ENCODE data around the gene CHIC2. TPM values are rescaled to one million over a fixed set of nuclear protein-coding genes. Genes with fewer than 3 reads are reported as not detected.

CHIC2 gene
- total and polyA plus RNA-seq, 7 donors, result 17.6 to 34.6 (median 22.8) TPM

GRCh38 chr4:54001668-54002365, 62.6 kb downstream of the CHIC2 start:
- no peak overlapping the region for H3K4me3 ChIP-seq
- no peaks in the 10 kb centered on the region for H3K9me3 ChIP-seq
- peaks cover 0 to 12% (median 1%) of the 10 kb centered on the region in 4 donors for H3K4me1 ChIP-seq
- 94 to 96% methylated on average over 10 of the region's 10 CpGs for WGBS, 2 donors
- DNase-seq, result no peak
- H3K27me3 ChIP-seq, result no peaks in the 10 kb centered on the region
- peaks cover 0 to 8% (median 0%) of the 10 kb centered on the region in 4 donors for H3K36me3 ChIP-seq
- TF ChIP-seq EP300 (IDR thresholded peaks at IDR 0.05) (no peak), POLR2A (IDR thresholded peaks at IDR 0.05) (no peak), POLR2AphosphoS5 (IDR thresholded peaks at IDR 0.05) (no peak), CTCF (IDR thresholded peaks at IDR 0.05) (no peak)
- intact Hi-C loops (cut with DNase I), result no loop called here
- no peak overlapping the region for H3K27ac ChIP-seq

- intact Hi-C loops (cut with DNase I), result no loop called here
- Histone ChIP-seq H3K36me3 (peaks cover 0 to 5% (median 0%) of the 10 kb centered on the region in 4 donors), H3K4me1 (peaks cover 0 to 24% (median 6%) of the 10 kb centered on the region in 4 donors), H3K9me3 (no peaks in the 10 kb centered on the region), H3K27ac (no peak overlapping the region), H3K4me3 (no peak overlapping the region), H3K27me3 (no peaks in the 10 kb centered on the region)
- no peak for TF ChIP-seq CTCF (IDR thresholded peaks at IDR 0.05)
- TF ChIP-seq EP300 (IDR thresholded peaks at IDR 0.05), result no peak
- TF ChIP-seq POLR2AphosphoS5 (IDR thresholded peaks at IDR 0.05), result no peak
- TF ChIP-seq POLR2A (IDR thresholded peaks at IDR 0.05), result no peak
- no peak for DNase-seq
- 39 to 60% methylated on average over 4 of the region's 4 CpGs for whole genome bisulfite sequencing, 2 donors
These were observed 66.5 kb downstream of the CHIC2 start for GRCh38 chr4:53997898-53998297.

- 74 to 90% methylated on average over 5 of the region's 5 CpGs for WGBS, 2 donors
- Histone ChIP-seq H3K27me3 (no peaks in the 10 kb centered on the region), H3K9me3 (no peaks in the 10 kb centered on the region), H3K4me3 (no peak overlapping the region), H3K27ac (no peak overlapping the region), H3K4me1 (peaks cover 0 to 29% (median 13%) of the 10 kb centered on the region in 4 donors), H3K36me3 (no peaks in the 10 kb centered on the region)
- TF ChIP-seq POLR2A (IDR thresholded peaks at IDR 0.05) (no peak), CTCF (IDR thresholded peaks at IDR 0.05) (no peak), POLR2AphosphoS5 (IDR thresholded peaks at IDR 0.05) (no peak), EP300 (IDR thresholded peaks at IDR 0.05) (no peak)
- intact Hi-C loops (cut with DNase I), result no loop called here
- no peak for DNase-seq
These were observed 69.9 kb downstream of the CHIC2 start for GRCh38 chr4:53994382-53995102.

- peaks cover 0 to 21% (median 11%) of the 10 kb centered on the region in 4 donors for H3K4me1 ChIP-seq
- no peaks in the 10 kb centered on the region for H3K27me3 ChIP-seq
- intact Hi-C loops (cut with DNase I), result loop anchor here (2.0 kb wide), 1 partner anchor 44 kb away; no protein-coding TSS in a partner anchor
- H3K9me3 ChIP-seq, result no peaks in the 10 kb centered on the region
- H3K36me3 ChIP-seq, result no peaks in the 10 kb centered on the region
- no peak overlapping the region for H3K4me3 ChIP-seq
- no peak for DNase-seq
- WGBS, 2 donors, result 97 to 98% methylated on average over 3 of the region's 3 CpGs
- TF ChIP-seq POLR2A (IDR thresholded peaks at IDR 0.05) (no peak), EP300 (IDR thresholded peaks at IDR 0.05) (peak in 1 of 4 donors; percentile 26), CTCF (IDR thresholded peaks at IDR 0.05) (no peak), POLR2AphosphoS5 (IDR thresholded peaks at IDR 0.05) (peak in 3 of 4 donors; percentile 26 to 63 (median 44))
- H3K27ac ChIP-seq, result peak overlapping the region in 2 of 4 donors; percentile 14 to 60
These were observed 71.6 kb downstream of the CHIC2 start for GRCh38 chr4:53992785-53993184.
